NCI-H226 (cell line): ENCODE measurements around the gene RAB31.
"Not testable (repeated sequence)": the region's sequence is repeated elsewhere in the genome, so short reads cannot be mapped to it uniquely, and the experiment has no call there.

Source experiments
- DNase-seq: peaks from one replicate; pipeline ENCODE4 v3.0.0-alpha.2; 2015

RAB31 gene

GRCh38 chr18:9848170-9848879 lies 140.2 kb downstream of the RAB31 start:
- DNase-seq: no peak

- no peak for DNase-seq
Measured at GRCh38 chr18:9849407-9850283, 141.5 kb downstream of the RAB31 start.

GRCh38 chr18:9850309-9850708 lies 142.2 kb downstream of the RAB31 start:
- no peak for DNase-seq

- DNase-seq: no peak
Measured at GRCh38 chr18:9851511-9851910, 143.4 kb downstream of the RAB31 start.

GRCh38 chr18:9852266-9853081 lies 144.4 kb downstream of the RAB31 start:
- DNase-seq: no peak

GRCh38 chr18:9854801-9855676 lies 146.9 kb downstream of the RAB31 start:
- no peak for DNase-seq

- DNase-seq: no peak
Measured at GRCh38 chr18:9855681-9856080, 147.6 kb downstream of the RAB31 start.

- no peak for DNase-seq
Measured at GRCh38 chr18:9856092-9856491, 148.0 kb downstream of the RAB31 start.

- DNase-seq: not testable (repeated sequence)
Measured at GRCh38 chr18:9857479-9857998, 149.4 kb downstream of the RAB31 start.

GRCh38 chr18:9858642-9859041 lies 150.5 kb downstream of the RAB31 start:
- DNase-seq: no peak

GRCh38 chr18:9859232-9859631 lies 151.1 kb downstream of the RAB31 start:
- no peak for DNase-seq

- no peak for DNase-seq
Measured at GRCh38 chr18:9860682-9861081, 152.6 kb downstream of the RAB31 start.

GRCh38 chr18:9861157-9861556 lies 153.1 kb downstream of the RAB31 start:
- DNase-seq: no peak

- no peak for DNase-seq
Measured at GRCh38 chr18:9861933-9862332, 153.8 kb downstream of the RAB31 start.

- no peak for DNase-seq
Measured at GRCh38 chr18:9862686-9863085, 154.6 kb downstream of the RAB31 start.

- no peak for DNase-seq
Measured at GRCh38 chr18:9863282-9863681, 155.2 kb downstream of the RAB31 start.

GRCh38 chr18:9865764-9866490 lies 157.8 kb downstream of the RAB31 start:
- no peak for DNase-seq

- DNase-seq: no peak
Measured at GRCh38 chr18:9866627-9867026, 158.5 kb downstream of the RAB31 start.

- DNase-seq: no peak
Measured at GRCh38 chr18:9867071-9867594, 159.0 kb downstream of the RAB31 start.

- peak; percentile 8 for DNase-seq
Measured at GRCh38 chr18:9868857-9869714, 161.0 kb downstream of the RAB31 start.
